GF-D8 (cell line): Measurements from ENCODE around the gene VPS35L.

Experiments used
- DNase-seq: peaks from one replicate; lab custom pipeline; 2025; lab: John Stamatoyannopoulos, UW

The VPS35L gene

GRCh38 chr16:19540241-19540970 is 15.1 kb upstream of the VPS35L start:
- no peak for DNase-seq

GRCh38 chr16:19542138-19542821 is 13.2 kb upstream of the VPS35L start:
- no peak for DNase-seq

- DNase-seq = peak; percentile 73
Measured at GRCh38 chr16:19543278-19543996, 12.1 kb upstream of the VPS35L start.

- no peak for DNase-seq
Measured at GRCh38 chr16:19548144-19548543, 7.4 kb upstream of the VPS35L start.

GRCh38 chr16:19549673-19550072 is 5.8 kb upstream of the VPS35L start:
- no peak for DNase-seq

- DNase-seq = no peak
Measured at GRCh38 chr16:19555938-19556771, 652 bp downstream of the VPS35L start.

- DNase-seq = peak; percentile 2
Measured at GRCh38 chr16:19559242-19559910, 3.9 kb downstream of the VPS35L start.

GRCh38 chr16:19560078-19560477 is 4.6 kb downstream of the VPS35L start:
- no peak for DNase-seq

- DNase-seq = no peak
Measured at GRCh38 chr16:19563377-19563776, 7.9 kb downstream of the VPS35L start.

- DNase-seq = no peak
Measured at GRCh38 chr16:19566362-19566761, 10.9 kb downstream of the VPS35L start.

- no peak for DNase-seq
Measured at GRCh38 chr16:19567560-19567959, 12.1 kb downstream of the VPS35L start.

GRCh38 chr16:19573997-19574396 is 18.5 kb downstream of the VPS35L start:
- no peak for DNase-seq

- DNase-seq = no peak
Measured at GRCh38 chr16:19574615-19575014, 19.1 kb downstream of the VPS35L start.

GRCh38 chr16:19578378-19578971 is 23.0 kb downstream of the VPS35L start:
- DNase-seq = no peak

GRCh38 chr16:19582050-19582831 is 26.7 kb downstream of the VPS35L start:
- no peak for DNase-seq

- DNase-seq = no peak
Measured at GRCh38 chr16:19583665-19584300, 28.3 kb downstream of the VPS35L start.

GRCh38 chr16:19588661-19589060 is 33.2 kb downstream of the VPS35L start:
- no peak for DNase-seq

GRCh38 chr16:19589106-19589505 is 33.6 kb downstream of the VPS35L start:
- DNase-seq = no peak

GRCh38 chr16:19589771-19590302 is 34.3 kb downstream of the VPS35L start:
- no peak for DNase-seq
